Fibroblast of gingiva (primary cell): Measurements from ENCODE around the gene PAX6.

Source experiments
- DNase-seq: peaks from one replicate; pipeline ENCODE4 v3.0.0-alpha.2; 2011; ENCODE audit warnings: low read depth

The PAX6 gene

DNA sequence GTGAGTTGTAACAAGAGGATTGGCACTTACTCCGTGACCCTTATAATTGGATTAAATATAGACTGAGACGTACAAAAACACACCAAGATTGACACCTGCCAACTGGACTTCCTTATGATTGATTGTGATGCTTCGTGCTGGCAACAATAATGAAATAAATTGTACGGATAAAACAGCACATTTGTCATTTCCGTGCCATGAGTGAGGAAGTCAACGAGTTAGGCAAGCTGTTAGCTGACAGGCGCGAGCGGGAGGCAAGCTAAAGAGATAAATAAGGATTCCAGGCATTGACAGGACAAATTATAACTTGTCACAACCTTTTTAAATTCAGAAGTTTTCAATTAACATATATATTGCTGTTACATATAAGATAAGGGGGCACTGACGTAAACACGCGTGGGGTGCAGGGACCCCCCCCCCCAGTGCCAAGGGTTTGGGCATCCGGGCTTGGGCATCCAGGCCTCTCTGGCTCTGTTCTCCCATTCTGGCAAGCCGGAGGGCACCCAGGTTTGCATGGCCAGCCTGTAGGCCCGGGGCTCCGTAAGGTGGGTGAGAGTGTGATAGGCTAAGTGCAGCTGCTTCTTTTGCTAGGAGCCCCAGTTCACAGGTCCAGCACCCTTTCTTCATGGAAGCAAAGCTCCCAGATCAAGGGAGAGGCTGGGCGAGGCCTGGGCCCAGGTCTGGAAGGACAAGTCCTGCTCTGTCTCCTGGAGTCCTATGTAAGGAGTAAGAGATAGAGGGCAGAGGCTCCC is 11.2 kb upstream of the PAX6 start:
- no peak for DNase-seq

DNA sequence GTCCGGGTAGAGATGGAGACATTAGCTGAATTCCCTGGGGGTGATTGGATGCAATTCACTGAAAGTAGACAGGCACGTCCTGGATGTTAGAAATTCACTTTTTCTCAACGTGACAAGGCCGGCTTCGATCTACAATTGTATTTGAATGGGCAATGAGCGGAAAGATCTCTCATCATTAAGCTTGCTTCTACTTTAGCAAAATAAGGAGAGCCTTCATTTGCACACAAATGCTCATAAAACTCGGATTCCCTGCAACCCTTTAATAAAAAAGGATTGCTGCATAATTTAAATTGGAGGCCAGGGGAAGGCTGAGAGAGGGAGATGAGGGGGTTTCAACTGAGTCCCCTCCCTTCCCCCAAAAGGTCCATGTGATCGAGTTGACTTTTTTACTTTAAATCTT is 10.6 kb upstream of the PAX6 start:
- no peak for DNase-seq

DNA sequence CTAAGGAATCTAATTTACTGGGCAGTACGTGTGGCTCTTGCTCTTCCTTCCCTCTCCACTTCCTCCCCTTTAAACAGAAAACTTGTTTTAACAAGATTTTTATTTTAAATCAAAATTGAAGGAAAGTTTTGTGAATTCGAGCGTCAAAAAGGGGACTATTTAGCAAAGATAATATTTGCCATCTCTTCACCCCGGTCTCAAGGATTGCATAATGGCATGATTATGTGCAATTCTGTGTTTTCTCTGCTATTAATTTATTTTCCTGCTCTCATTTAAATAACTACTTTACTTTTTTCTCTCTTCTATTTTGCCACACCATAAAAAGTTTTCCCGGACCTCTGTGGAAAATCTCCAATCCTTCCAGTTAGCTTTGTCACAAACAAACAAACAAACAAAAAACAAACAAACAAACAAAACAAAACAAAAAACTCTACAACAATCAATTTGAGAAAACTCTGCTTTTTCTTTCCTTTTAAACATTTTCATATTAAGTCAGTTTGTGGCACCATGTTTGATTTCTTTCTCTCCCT is 10.2 kb upstream of the PAX6 start:
- no peak for DNase-seq

- DNase-seq: no peak
Measured at GRCh38 chr11:31820438-31820818, 9.3 kb upstream of the PAX6 start.

GRCh38 chr11:31819621-31820437 is 8.7 kb upstream of the PAX6 start:
- no peak for DNase-seq

DNA sequence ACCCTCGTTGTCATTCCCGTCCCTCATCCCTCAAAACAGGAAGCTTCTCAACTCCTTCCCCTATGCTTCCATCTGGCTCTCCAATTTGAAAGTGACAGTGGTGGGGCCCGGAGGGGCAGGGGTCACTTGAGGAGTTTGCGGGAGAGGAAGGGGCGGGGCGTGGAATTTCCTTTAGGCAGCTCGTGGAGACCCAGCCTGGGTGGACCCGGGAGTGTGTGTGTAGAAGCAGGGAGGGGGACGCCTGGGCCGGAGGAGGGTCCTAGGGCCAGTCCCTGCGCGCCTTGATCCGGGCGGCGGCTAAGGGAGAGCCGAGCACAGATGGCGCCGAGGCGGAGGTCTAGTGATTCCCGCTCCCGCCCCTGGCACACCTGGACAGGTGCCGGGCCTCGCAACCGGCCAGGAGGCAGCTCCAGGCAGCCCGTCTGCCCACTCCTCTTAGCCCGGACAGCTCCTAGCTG is 7.8 kb upstream of the PAX6 start:
- DNase-seq: no peak

DNA sequence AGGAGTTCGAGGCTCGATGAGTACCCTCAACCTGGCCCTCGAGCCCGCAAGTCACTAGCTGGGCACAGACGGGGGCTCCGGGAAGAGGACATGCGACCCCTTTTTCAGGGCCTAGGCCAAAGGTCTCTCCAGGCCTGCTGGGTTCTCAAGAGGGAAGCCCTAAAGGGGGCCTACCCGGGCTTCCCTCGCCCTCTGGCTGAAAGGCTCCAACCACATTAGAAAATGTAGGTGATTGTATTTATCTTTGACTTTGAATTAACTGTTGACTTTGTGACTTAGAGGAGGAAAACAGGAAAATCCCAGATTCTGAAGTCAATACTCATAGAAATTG is 7.3 kb upstream of the PAX6 start:
- no peak for DNase-seq

GRCh38 chr11:31817621-31818424 is 6.7 kb upstream of the PAX6 start:
- no peak for DNase-seq

DNA sequence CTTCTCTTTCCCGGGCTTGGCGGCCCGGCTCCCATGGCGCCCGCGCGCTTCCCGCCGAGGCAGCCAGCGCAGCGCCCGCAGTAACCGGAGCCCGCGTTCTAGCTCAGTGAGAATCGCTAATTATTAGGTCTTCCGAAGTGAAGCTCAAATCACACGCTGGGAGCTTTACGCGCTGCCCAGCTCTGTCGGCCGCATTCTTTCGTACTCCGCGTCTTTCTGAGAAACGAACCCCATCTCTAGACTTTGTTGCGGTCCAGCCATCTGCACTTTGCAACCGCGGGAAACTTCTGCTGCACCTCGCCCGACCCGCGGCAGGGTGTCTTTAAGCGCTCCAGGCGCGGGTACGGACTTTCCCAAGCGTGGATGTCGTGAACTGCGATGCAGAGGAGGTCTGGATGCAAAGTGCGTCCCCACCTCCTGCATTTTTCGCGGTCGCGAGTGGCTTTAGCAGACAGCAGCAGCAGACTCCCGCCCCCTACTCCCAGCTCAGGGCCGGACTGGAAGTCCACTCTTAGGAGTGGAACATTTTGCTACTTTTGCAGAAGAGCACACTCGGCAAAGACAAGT is 6.0 kb upstream of the PAX6 start:
- DNase-seq: no peak

- no peak for DNase-seq
Measured at GRCh38 chr11:31816468-31817053, 5.4 kb upstream of the PAX6 start.

GRCh38 chr11:31815711-31816467 is 4.8 kb upstream of the PAX6 start:
- no peak for DNase-seq

DNA sequence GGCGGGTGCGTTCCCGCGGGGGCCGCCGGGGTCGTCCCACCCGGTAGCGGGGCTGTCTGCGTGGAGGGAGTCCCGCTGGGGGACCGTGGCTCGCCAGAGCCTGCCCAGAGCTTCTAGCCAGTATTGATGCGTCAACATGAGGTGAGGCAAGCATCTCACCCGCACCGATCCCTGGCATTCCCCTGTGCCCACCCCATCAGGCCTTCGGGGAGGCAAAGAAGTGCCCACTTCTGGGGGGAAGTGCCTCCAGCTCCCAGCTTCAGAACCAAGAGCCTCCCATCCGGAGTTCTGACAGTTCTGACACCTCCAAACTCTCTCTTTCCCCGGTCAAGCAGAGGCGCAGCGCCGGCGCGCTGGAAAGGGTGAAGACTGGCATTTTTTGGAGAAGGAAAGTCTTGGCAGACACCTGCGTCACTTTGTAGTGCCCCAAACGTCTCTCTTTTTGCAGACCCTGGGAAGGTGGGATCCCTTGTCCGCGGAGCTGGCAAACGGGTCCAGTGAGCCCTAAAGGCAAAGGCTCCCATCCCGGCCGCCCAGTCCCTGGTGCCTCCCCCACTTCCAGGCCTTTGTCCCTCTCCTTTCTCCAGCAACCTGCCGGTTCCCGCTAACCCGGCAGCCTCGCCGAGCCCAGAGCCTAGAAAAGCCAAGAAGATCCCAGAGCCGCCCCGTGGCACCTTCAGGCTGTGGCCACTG is 3.2 kb upstream of the PAX6 start:
- no peak for DNase-seq

GRCh38 chr11:31813391-31814175 is 2.5 kb upstream of the PAX6 start:
- DNase-seq: no peak

DNA sequence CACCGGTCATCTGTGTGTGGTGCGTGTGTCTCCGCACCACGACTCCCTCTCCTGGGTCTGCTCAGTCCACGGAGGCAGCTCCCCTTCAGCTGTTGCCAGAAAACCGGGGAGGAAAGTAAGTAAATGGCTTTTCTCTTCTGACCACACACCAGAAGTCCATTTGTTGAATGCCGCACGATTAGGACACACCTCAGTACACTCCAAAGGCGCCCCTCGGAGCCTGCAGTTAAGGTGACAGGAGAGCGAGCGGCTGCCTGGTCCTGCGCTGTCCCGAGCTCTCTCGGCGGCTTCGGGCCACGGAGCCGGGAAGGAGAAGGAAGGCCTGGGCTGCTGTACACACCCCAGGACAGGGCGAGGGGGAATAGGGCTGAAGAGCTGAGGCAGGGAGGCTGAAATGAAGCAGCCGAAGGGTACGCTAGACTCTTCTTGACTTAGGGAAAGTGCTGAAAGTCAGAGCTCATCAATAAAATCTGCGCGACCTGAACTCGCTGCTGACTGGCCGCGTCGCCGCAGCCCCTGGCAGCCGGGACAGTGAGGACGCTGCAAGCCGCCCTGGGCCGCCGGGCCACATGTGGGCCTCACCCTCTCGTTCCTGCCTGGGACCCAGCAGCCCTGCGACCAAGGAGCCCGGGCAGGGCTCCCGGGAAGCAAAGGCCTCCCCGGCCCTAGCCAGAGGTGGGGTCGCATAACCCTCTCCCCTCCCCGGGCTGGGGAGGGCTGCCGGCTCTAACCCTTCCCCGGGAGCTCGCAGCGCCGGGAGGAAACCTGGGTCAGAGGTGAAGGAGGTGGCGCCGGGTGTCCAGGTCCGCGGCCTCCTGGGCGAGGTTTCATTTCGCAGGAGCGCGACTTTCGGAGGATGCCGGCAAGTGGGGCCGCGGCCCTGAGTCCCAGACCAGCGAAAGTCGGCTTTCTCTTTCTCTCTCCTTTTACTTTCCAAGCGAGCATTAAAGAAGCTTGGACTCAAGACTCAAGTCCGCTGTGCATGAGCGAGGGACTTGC is 1.6 kb upstream of the PAX6 start:
- no peak for DNase-seq

- peak; percentile 34 for DNase-seq
Measured at GRCh38 chr11:31809857-31810778, 1.0 kb downstream of the PAX6 start.

- no peak for DNase-seq
Measured at GRCh38 chr11:31809541-31809856, 1.6 kb downstream of the PAX6 start.
